HCT116 (cell line): ENCODE results near the gene GRB10. TPM values are rescaled to one million over a fixed set of nuclear protein-coding genes. Genes with fewer than 3 reads are reported as not detected.

Experiments used
- ATAC-seq: fragments of 200-7000 bp; cut with Tn5 transposase; 2 replicates; pipeline ENCODE4 v1.9.1; 2020; ENCODE audit warnings: mild to moderate bottlenecking, moderate library complexity
- BruUV-seq: library from RNA; stranded (reverse); fragments of 400-500 nt; replicated peaks from 2 replicates; lab custom pipeline; 2021; lab: Mats Ljungman, UMichigan
- CTCF ChIA-PET: fragments of 300-600 bp; sonication (Branson Sonifier 250); formaldehyde crosslinking; loops from one replicate; lab custom pipeline; 2021; ENCODE audit warnings: antibody characterized with exemption; lab: Charles Lee
- POLR2A ChIA-PET: fragments of 300-600, 350-600 bp; sonication (Branson Sonifier 250); formaldehyde crosslinking; loops from one replicate; lab custom pipeline; 2021; ENCODE audit warnings: antibody characterized with exemption; lab: Charles Lee
- RAD21 ChIA-PET, 2 experiments: fragments of 300-600 bp; sonication (Branson Sonifier 250); formaldehyde crosslinking; loops; one replicate each; lab custom pipeline; 2023; ENCODE audit warnings: low total read pairs in 2 of 2; ENCODE audit not compliant: uncharacterized antibody in 2 of 2, unreplicated experiment in 2 of 2, low non-redundant PET in 1 of 2; lab: Charles Lee
- DNase-seq: peaks from one replicate; pipeline ENCODE4 v3.0.0-alpha.2; 2010; ENCODE audit warnings: low read depth, low spot score
- H2AFZ ChIP-seq: fragments of 200-600 bp; shearing (Covaris generic), sonication (generic); 2 replicates; pipeline ENCODE4 v1.6.1; 2017; ENCODE audit warnings: low read depth, mixed run types, mixed read lengths, antibody characterized with exemption, low read length; ENCODE audit not compliant: poor library complexity, severe bottlenecking
- H3K27ac ChIP-seq: 2 replicates; pipeline ENCODE4 v1.5.1; 2012; ENCODE audit warnings: low read depth, low read length
- H3K27me3 ChIP-seq: fragments of 200-600 bp; sonication (generic); 2 replicates; pipeline ENCODE4 v1.6.1; 2016; ENCODE audit warnings: mixed run types, low read length, mixed read lengths; ENCODE audit not compliant: insufficient read depth
- H3K36me3 ChIP-seq, 2 experiments: fragments of 200-500 bp in 1 of 2; fragments of 200-600 bp in 1 of 2; sonication (Bioruptor generic) in 1 of 2; sonication (generic) in 1 of 2; 2 replicates each; pipeline versions ENCODE4 v1.5.1 to v1.6.1; 2014 to 2016; ENCODE audit warnings: low read length in 2 of 2, inconsistent platforms in 1 of 2, mixed read lengths in 1 of 2, mixed run types in 1 of 2; ENCODE audit not compliant: insufficient read depth in 2 of 2, control insufficient read depth in 1 of 2
- H3K4me1 ChIP-seq, 2 experiments: fragments of 200-600 bp in 1 of 2; sonication (generic) in 1 of 2; 2 replicates each; pipeline versions ENCODE4 v1.5.1 to v1.6.1; 2012 to 2017; ENCODE audit warnings: low read length in 2 of 2, inconsistent platforms in 1 of 2, mild to moderate bottlenecking in 1 of 2, mixed read lengths in 1 of 2, mixed run types in 1 of 2, moderate library complexity in 1 of 2; ENCODE audit not compliant: insufficient read depth in 2 of 2, control insufficient read depth in 1 of 2
- H3K4me2 ChIP-seq: fragments of 200-600 bp; sonication (generic); 2 replicates; pipeline ENCODE4 v1.6.1; 2017; ENCODE audit warnings: mixed run types, low read length, mixed read lengths
- H3K4me3 ChIP-seq, 2 experiments: fragments of 200-600 bp in 1 of 2; sonication (generic) in 1 of 2; replicated peaks in 1 of 2; 2 replicates each; pipeline ENCODE4 v1.5.1; 2011 to 2016; ENCODE audit warnings: low read length in 2 of 2, control low read depth in 1 of 2, low read depth in 1 of 2, mild to moderate bottlenecking in 1 of 2, mixed read lengths in 1 of 2, mixed run types in 1 of 2
- H3K79me2 ChIP-seq: fragments of 200-600 bp; sonication (generic); 2 replicates; pipeline ENCODE4 v1.6.1; 2017; ENCODE audit warnings: mild to moderate bottlenecking, mixed run types, low read length, moderate library complexity, mixed read lengths; ENCODE audit not compliant: insufficient read depth
- H3K9ac ChIP-seq: fragments of 200-600 bp; sonication (generic); 2 replicates; pipeline ENCODE4 v1.6.1; 2016; ENCODE audit warnings: low read length, mixed read lengths
- H3K9me2 ChIP-seq: fragments of 200-600 bp; sonication (generic), shearing (Covaris generic); 2 replicates; pipeline ENCODE4 v1.6.1; 2017; ENCODE audit warnings: mixed run types, mild to moderate bottlenecking, moderate library complexity; ENCODE audit not compliant: insufficient read depth
- H3K9me3 ChIP-seq, 2 experiments: fragments of 200-500 bp in 1 of 2; fragments of 200-600 bp in 1 of 2; sonication (Bioruptor generic) in 1 of 2; sonication (generic) in 1 of 2; 2 replicates each; pipeline ENCODE4 v1.6.1; 2014 to 2017; ENCODE audit warnings: low read length in 2 of 2, mixed read lengths in 2 of 2, inconsistent platforms in 1 of 2, low read depth in 1 of 2, mild to moderate bottlenecking in 1 of 2, mixed run types in 1 of 2, moderate library complexity in 1 of 2; ENCODE audit not compliant: control insufficient read depth in 1 of 2, insufficient read depth in 1 of 2
- H4K20me1 ChIP-seq: fragments of 200-600 bp; sonication (generic), shearing (Covaris generic); 2 replicates; pipeline ENCODE4 v1.6.1; 2017; ENCODE audit warnings: mixed run types, mild to moderate bottlenecking, moderate library complexity; ENCODE audit not compliant: insufficient read depth
- CEBPB ChIP-seq: IDR thresholded peaks from 2 replicates; pipeline ENCODE4 v1.6.1; 2012; ENCODE audit warnings: low read depth
- EGR1 ChIP-seq: IDR thresholded peaks from 2 replicates; pipeline ENCODE4 v1.6.1; 2012; ENCODE audit warnings: low read depth
- ELF1 ChIP-seq: IDR thresholded peaks from 2 replicates; pipeline ENCODE4 v1.6.1; 2012; ENCODE audit warnings: low read depth, borderline replicate concordance
- EZH2 ChIP-seq: fragments of 200-600 bp; sonication (generic); IDR thresholded peaks from 2 replicates; pipeline ENCODE4 v1.6.1; 2017; ENCODE audit warnings: antibody characterized with exemption, mixed run types
- EZH2phosphoT487 ChIP-seq: fragments of 200-600 bp; IDR thresholded peaks from 2 replicates; pipeline ENCODE4 v1.6.1; 2018; ENCODE audit warnings: antibody characterized with exemption, borderline replicate concordance
- POLR2AphosphoS5 ChIP-seq: IDR thresholded peaks from 2 replicates; pipeline ENCODE4 v1.6.1; 2011; ENCODE audit warnings: mild to moderate bottlenecking, low read depth, low read length, moderate library complexity
- RAD21 ChIP-seq: IDR thresholded peaks from 2 replicates; pipeline ENCODE4 v1.6.1; 2012; ENCODE audit warnings: low read depth, mild to moderate bottlenecking
- REST ChIP-seq: IDR thresholded peaks from 2 replicates; pipeline ENCODE4 v1.6.1; 2012; ENCODE audit warnings: low read depth
- SIN3A ChIP-seq: IDR thresholded peaks from 2 replicates; pipeline ENCODE4 v1.6.1; 2012; ENCODE audit warnings: low read depth
- TCF7L2 ChIP-seq: IDR thresholded peaks from 2 replicates; pipeline ENCODE4 v1.7.0; 2011; ENCODE audit warnings: borderline replicate concordance, inconsistent platforms; ENCODE audit not compliant: insufficient read depth, insufficient read length; ENCODE audit errors: extremely low read depth
- ZBTB33 ChIP-seq: IDR thresholded peaks from 2 replicates; pipeline ENCODE4 v1.6.1; 2011; ENCODE audit warnings: mild to moderate bottlenecking, low read length, moderate library complexity; ENCODE audit not compliant: insufficient replicate concordance; ENCODE audit errors: extremely low read depth
- ZFX ChIP-seq: fragments of 450-650 bp; IDR thresholded peaks from 2 replicates; pipeline ENCODE4 v1.6.1; 2017
- ZNF274 ChIP-seq: fragments of 200-500 bp; sonication (Bioruptor generic); IDR thresholded peaks from 2 replicates; pipeline ENCODE4 v1.6.1; 2014; ENCODE audit warnings: mild to moderate bottlenecking, low read depth, low read length, inconsistent platforms
- intact Hi-C: fragments of 100-400 bp; cut with micrococcal nuclease; formaldehyde crosslinking; loops from 2 replicates; pipeline ENCODE4 v1.10.0; 2022
- total RNA-seq: library from RNA; stranded (reverse); gene quantifications from one replicate; pipeline ENCODE4 v1.2.1, GENCODE V29; 2021; ENCODE audit not compliant: unreplicated experiment
- TF ChIP-seq, protein P1 (sequence below), 3 experiments: fragments of 200-600 bp in 1 of 3; sonication (generic) in 1 of 3; IDR thresholded peaks in 2 of 3; conservative IDR thresholded peaks in 1 of 3; 2 replicates each; pipeline ENCODE4 v1.5.1; 2012 to 2017; ENCODE audit warnings: low read depth in 2 of 3, low read length in 2 of 3, antibody characterized with exemption in 1 of 3, borderline replicate concordance in 1 of 3, control low read depth in 1 of 3, mild to moderate bottlenecking in 1 of 3, mixed read lengths in 1 of 3, mixed run types in 1 of 3, moderate library complexity in 1 of 3; ENCODE audit not compliant: insufficient read depth in 1 of 3
- TF ChIP-seq, protein P2 (sequence below): IDR thresholded peaks from 2 replicates; pipeline ENCODE4 v1.6.1; 2012

Gene GRB10
- total RNA-seq, 1 experiment from 2014 or later = 37.3 TPM

- Histone ChIP-seq H3K4me2 (no peak overlapping the region), H3K79me2 (no peaks in the 10 kb centered on the region), H3K9me3 (no peaks in the 10 kb centered on the region), H3K9me2 (no peaks in the 10 kb centered on the region), H3K4me1 (no peaks in the 10 kb centered on the region), H3K27ac (no peak overlapping the region), H4K20me1 (no peaks in the 10 kb centered on the region), H3K9ac (no peak overlapping the region), H3K4me3 (no peak overlapping the region), H3K36me3 (no peaks in the 10 kb centered on the region), H3K27me3 (no peaks in the 10 kb centered on the region), H2AFZ (no peak overlapping the region)
- intact Hi-C loops = loop anchor here (5.0 to 10.0 kb wide), 4 partner anchors 286 to 463 kb away; no protein-coding TSS in a partner anchor
- BruUV-seq = no TSS peak
- no peak for TF ChIP-seq EZH2phosphoT487
- TF ChIP-seq SIN3A = no peak
- TF ChIP-seq, protein P1, sequence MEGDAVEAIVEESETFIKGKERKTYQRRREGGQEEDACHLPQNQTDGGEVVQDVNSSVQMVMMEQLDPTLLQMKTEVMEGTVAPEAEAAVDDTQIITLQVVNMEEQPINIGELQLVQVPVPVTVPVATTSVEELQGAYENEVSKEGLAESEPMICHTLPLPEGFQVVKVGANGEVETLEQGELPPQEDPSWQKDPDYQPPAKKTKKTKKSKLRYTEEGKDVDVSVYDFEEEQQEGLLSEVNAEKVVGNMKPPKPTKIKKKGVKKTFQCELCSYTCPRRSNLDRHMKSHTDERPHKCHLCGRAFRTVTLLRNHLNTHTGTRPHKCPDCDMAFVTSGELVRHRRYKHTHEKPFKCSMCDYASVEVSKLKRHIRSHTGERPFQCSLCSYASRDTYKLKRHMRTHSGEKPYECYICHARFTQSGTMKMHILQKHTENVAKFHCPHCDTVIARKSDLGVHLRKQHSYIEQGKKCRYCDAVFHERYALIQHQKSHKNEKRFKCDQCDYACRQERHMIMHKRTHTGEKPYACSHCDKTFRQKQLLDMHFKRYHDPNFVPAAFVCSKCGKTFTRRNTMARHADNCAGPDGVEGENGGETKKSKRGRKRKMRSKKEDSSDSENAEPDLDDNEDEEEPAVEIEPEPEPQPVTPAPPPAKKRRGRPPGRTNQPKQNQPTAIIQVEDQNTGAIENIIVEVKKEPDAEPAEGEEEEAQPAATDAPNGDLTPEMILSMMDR (IDR thresholded peaks at IDR 0.05 in 2 of 3, conservative IDR thresholded peaks at IDR 0.05 in 1 of 3; ENCODE audit: borderline replicate concordance in 1 of 3, insufficient read depth in 1 of 3, low read depth in 2 of 3, low read length in 2 of 3) = no peak
- TF ChIP-seq POLR2AphosphoS5 = no peak
- no peak for TF ChIP-seq ZNF274
- no peak for TF ChIP-seq ELF1
- no peak for TF ChIP-seq CEBPB
- TF ChIP-seq EGR1 = no peak
- TF ChIP-seq EZH2 = no peak
- TF ChIP-seq REST = no peak
- no peak for TF ChIP-seq ZFX
- TF ChIP-seq TCF7L2 = no peak
- TF ChIP-seq RAD21 = no peak
- no peak for TF ChIP-seq ZBTB33
- TF ChIP-seq, protein P2, sequence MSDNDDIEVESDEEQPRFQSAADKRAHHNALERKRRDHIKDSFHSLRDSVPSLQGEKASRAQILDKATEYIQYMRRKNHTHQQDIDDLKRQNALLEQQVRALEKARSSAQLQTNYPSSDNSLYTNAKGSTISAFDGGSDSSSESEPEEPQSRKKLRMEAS = no peak
- ChIA-PET POLR2A (no interaction called here), RAD21 (no interaction called here), CTCF (no interaction called here)
- no peak for DNase-seq
- no peak for ATAC-seq
These were observed 83.6 kb downstream of the GRB10 start for GRCh38 chr7:50699143-50699542.
